ENCODE results near the gene TMEM232. TPM values are rescaled to one million over a fixed set of nuclear protein-coding genes. Genes with fewer than 3 reads are reported as not detected.
A peak's percentile ranks its signal among the peaks of the same experiment; 100 is the strongest.

Gene TMEM232
- total and polyA plus RNA-seq, 12 donors = 0.26 to 4.4 (median 3.2) TPM

GRCh38 chr5:110594866-110595265, 131.6 kb downstream of the TMEM232 start:
- TF ChIP-seq, protein P1, sequence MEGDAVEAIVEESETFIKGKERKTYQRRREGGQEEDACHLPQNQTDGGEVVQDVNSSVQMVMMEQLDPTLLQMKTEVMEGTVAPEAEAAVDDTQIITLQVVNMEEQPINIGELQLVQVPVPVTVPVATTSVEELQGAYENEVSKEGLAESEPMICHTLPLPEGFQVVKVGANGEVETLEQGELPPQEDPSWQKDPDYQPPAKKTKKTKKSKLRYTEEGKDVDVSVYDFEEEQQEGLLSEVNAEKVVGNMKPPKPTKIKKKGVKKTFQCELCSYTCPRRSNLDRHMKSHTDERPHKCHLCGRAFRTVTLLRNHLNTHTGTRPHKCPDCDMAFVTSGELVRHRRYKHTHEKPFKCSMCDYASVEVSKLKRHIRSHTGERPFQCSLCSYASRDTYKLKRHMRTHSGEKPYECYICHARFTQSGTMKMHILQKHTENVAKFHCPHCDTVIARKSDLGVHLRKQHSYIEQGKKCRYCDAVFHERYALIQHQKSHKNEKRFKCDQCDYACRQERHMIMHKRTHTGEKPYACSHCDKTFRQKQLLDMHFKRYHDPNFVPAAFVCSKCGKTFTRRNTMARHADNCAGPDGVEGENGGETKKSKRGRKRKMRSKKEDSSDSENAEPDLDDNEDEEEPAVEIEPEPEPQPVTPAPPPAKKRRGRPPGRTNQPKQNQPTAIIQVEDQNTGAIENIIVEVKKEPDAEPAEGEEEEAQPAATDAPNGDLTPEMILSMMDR (IDR thresholded peaks at IDR 0.05) = no peak
- Histone ChIP-seq H3K27me3 (no peaks in the 10 kb centered on the region), H3K4me3 (no peak overlapping the region), H3K9me3 (peaks cover 0 to 14% (median 0%) of the 10 kb centered on the region in 11 donors), H3K4me1 (no peaks in the 10 kb centered on the region), H3K36me3 (no peaks in the 10 kb centered on the region), H3K27ac (no peak overlapping the region)
- DNase-seq = no peak
- WGBS, 2 donors = 84 to 91% methylated on average over 4 of the region's 4 CpGs
- no peak for ATAC-seq
- intact Hi-C loops (cut with DNase I) = no loop called here

GRCh38 chr5:110590187-110590586, 136.3 kb downstream of the TMEM232 start:
- Histone ChIP-seq H3K9me3 (peaks cover 0 to under 1% (median 0%) of the 10 kb centered on the region in 11 donors), H3K27ac (no peak overlapping the region), H3K27me3 (no peaks in the 10 kb centered on the region), H3K36me3 (no peaks in the 10 kb centered on the region), H3K4me1 (no peaks in the 10 kb centered on the region), H3K4me3 (no peak overlapping the region)
- no peak for DNase-seq
- no peak for ATAC-seq
- 18 to 36% methylated on average over 2 of the region's 2 CpGs for WGBS, 2 donors
- intact Hi-C loops (cut with DNase I) = no loop called here
- TF ChIP-seq, protein P1 (IDR thresholded peaks at IDR 0.05) = peak in 7 of 9 donors; percentile 12 to 43 (median 23)

- Histone ChIP-seq H3K27me3 (no peaks in the 10 kb centered on the region), H3K4me1 (no peaks in the 10 kb centered on the region), H3K27ac (no peak overlapping the region), H3K4me3 (no peak overlapping the region), H3K9me3 (no peaks in the 10 kb centered on the region), H3K36me3 (no peaks in the 10 kb centered on the region)
- intact Hi-C loops (cut with DNase I) = no loop called here
- TF ChIP-seq, protein P1 (IDR thresholded peaks at IDR 0.05) = no peak
- no peak for ATAC-seq
- no peak for DNase-seq
- 75 to 88% methylated on average over 3 of the region's 3 CpGs for WGBS, 2 donors
Measured at GRCh38 chr5:110588286-110588980, 138.0 kb downstream of the TMEM232 start.

DNA sequence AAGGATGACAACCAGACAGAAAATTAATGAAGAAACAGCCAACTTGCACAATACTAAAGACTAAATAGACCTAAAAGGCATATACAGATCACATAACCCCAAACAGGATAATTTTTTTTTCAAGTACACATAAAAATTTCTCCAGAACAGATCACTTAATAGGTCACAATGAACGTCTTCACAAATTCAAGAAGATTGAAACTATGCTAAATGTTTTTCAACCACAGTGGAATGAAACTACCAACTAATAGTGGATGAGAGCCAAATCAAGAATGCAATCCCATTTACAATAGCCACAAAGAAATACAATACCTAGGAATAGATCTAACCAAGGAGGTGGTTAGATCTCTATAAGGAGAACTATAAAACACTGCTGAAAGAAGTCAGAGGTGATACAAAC, 145.8 kb downstream of the TMEM232 start:
- Histone ChIP-seq H3K27me3 (no peaks in the 10 kb centered on the region), H3K4me3 (no peak overlapping the region), H3K4me1 (no peaks in the 10 kb centered on the region), H3K27ac (no peak overlapping the region), H3K9me3 (peaks cover 0 to 18% (median 0%) of the 10 kb centered on the region in 11 donors), H3K36me3 (no peaks in the 10 kb centered on the region)
- WGBS, 2 donors = 78% methylated on average over 1 of the region's 1 CpG
- TF ChIP-seq, protein P1 (IDR thresholded peaks at IDR 0.05) = no peak
- no peak for ATAC-seq
- intact Hi-C loops (cut with DNase I) = no loop called here
- no peak for DNase-seq
